Gastroesophageal sphincter (tissue), 4 donors: Measurements from ENCODE around the gene IMMP2L. TPM values are rescaled to one million over a fixed set of nuclear protein-coding genes. Genes with fewer than 3 reads are reported as not detected.

Experiments
- ATAC-seq: fragments of 150-250 bp; one replicate; pipeline ENCODE4 v1.9.1; 2016; ENCODE audit warnings: mild to moderate bottlenecking, moderate library complexity
- H3K27ac ChIP-seq, 4 donors: fragments of 200-600 bp; sonication (generic) in 3 of 4; 1 replicate in 3 of 4; 2 replicates in 1 of 4; pipeline ENCODE4 v1.5.1; 2016 to 2019
- H3K27me3 ChIP-seq: fragments of 200-600 bp; sonication (generic); one replicate; pipeline ENCODE4 v1.5.1; 2019
- H3K36me3 ChIP-seq, 2 donors: fragments of 200-600 bp; sonication (generic); one replicate each; pipeline ENCODE4 v1.5.1; 2019; ENCODE audit warnings: control low read depth in 1 of 2
- H3K4me1 ChIP-seq, 3 donors: fragments of 200-600 bp; sonication (generic); 1 replicate in 2 of 3; 2 replicates in 1 of 3; pipeline ENCODE4 v1.5.1; 2016 to 2019; ENCODE audit warnings: control low read depth in 2 of 3
- H3K4me3 ChIP-seq, 2 donors: fragments of 200-600 bp; sonication (generic); one replicate each; pipeline ENCODE4 v1.5.1; 2019; ENCODE audit warnings: mild to moderate bottlenecking in 1 of 2, moderate library complexity in 1 of 2
- H3K9me3 ChIP-seq, 3 donors: fragments of 200-600 bp; sonication (generic); one replicate each; pipeline ENCODE4 v1.5.1; 2017 to 2019; ENCODE audit warnings: control low read depth in 2 of 3
- CTCF ChIP-seq, 4 experiments: fragments of 200-600 bp in 2 of 4; fragments of 450-650 bp in 2 of 4; sonication (generic) in 1 of 4; IDR thresholded peaks; one replicate each; pipeline ENCODE4 v1.5.1; 2017 to 2019; ENCODE audit warnings: antibody characterized with exemption in 4 of 4, mild to moderate bottlenecking in 2 of 4, moderate library complexity in 2 of 4
- EP300 ChIP-seq: sonication (generic); formaldehyde crosslinking; IDR thresholded peaks from one replicate; pipeline ENCODE4 v1.6.1; 2017; ENCODE audit warnings: antibody characterized with exemption, mild to moderate bottlenecking
- POLR2A ChIP-seq, 2 donors: fragments of 450-650 bp; IDR thresholded peaks; one replicate each; pipeline ENCODE4 v1.6.1; 2017; ENCODE audit warnings: antibody characterized with exemption in 2 of 2, mild to moderate bottlenecking in 2 of 2, moderate library complexity in 1 of 2
- POLR2AphosphoS5 ChIP-seq: sonication (generic); formaldehyde crosslinking; IDR thresholded peaks from one replicate; pipeline ENCODE4 v1.6.1; 2017; ENCODE audit warnings: antibody characterized with exemption
- WGBS, 2 donors: methylation state at CpG; one replicate each; pipeline ENCODE4 v1.1.5; 2018; ENCODE audit warnings: low coverage in 1 of 2; 5-methylcytosine and 5-hydroxymethylcytosine counted together
- total RNA-seq, 4 donors: library from RNA; depleted of rRNA; stranded (reverse); fragments of >200 nt; gene quantifications; one replicate each; pipeline ENCODE4 v1.1.0, GENCODE V29; 2016

The IMMP2L gene
- total RNA-seq, 4 donors from 2014 or later, result 13.6 to 38.5 (median 30.1) TPM

DNA sequence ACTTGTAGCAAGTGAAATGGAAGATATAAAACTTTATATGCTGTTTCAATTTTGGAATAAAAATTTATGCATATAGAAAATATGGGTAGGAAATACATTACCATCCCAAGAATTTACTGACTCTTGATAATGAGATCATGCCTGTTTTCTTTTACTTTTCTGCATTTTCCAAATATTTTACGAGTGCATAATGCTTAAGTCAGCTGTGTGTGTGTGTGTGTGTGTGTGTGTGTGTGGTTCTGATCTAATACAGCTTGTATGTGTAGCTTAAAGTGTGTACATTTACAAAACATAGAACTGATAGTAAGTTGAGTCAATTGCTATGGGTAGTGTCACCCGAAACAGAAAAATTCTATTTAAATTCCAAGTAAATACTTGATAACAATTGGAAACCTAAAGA lies 787.2 kb downstream of the IMMP2L start:
- no peaks in the 10 kb centered on the region for H3K27me3 ChIP-seq
- H3K4me3 ChIP-seq, result no peak overlapping the region
- no peaks in the 10 kb centered on the region for H3K9me3 ChIP-seq
- no peak for TF ChIP-seq CTCF (IDR thresholded peaks at IDR 0.05)
- TF ChIP-seq POLR2AphosphoS5, result no peak
- no peak for TF ChIP-seq POLR2A (IDR thresholded peaks at IDR 0.05)
- no peak for TF ChIP-seq EP300
- H3K4me1 ChIP-seq, result no peaks in the 10 kb centered on the region
- no peak for ATAC-seq
- 83 to 100% methylated on average over 2 of the region's 2 CpGs for WGBS, 2 donors
- H3K36me3 ChIP-seq, result no peaks in the 10 kb centered on the region
- no peak overlapping the region for H3K27ac ChIP-seq

DNA sequence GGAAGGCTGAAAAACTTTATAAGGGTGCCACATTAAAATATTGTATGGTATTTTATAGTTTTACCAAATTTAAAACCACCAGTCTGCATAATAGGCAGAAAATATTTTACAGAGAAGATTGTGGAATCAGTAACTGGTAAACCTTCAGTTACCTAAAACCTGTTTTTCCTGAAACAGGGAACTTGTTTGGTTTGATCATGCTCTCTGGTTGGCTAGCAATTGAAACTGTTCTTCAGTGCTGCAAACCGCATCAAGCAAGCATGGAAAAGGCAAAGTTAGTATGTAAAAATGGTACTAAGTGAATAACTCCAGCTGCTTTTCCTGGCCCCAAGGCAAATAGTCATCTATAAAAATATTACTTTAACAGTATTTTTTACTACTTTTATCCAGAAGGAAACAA lies 788.2 kb downstream of the IMMP2L start:
- 69 to 88% methylated on average over 1 of the region's 1 CpG for WGBS, 2 donors
- Histone ChIP-seq H3K36me3 (no peaks in the 10 kb centered on the region), H3K9me3 (no peaks in the 10 kb centered on the region), H3K4me1 (no peaks in the 10 kb centered on the region), H3K4me3 (no peak overlapping the region), H3K27me3 (no peaks in the 10 kb centered on the region), H3K27ac (no peak overlapping the region)
- no peak for ATAC-seq
- TF ChIP-seq POLR2A (IDR thresholded peaks at IDR 0.05) (no peak), POLR2AphosphoS5 (no peak), CTCF (IDR thresholded peaks at IDR 0.05) (no peak), EP300 (no peak)

DNA sequence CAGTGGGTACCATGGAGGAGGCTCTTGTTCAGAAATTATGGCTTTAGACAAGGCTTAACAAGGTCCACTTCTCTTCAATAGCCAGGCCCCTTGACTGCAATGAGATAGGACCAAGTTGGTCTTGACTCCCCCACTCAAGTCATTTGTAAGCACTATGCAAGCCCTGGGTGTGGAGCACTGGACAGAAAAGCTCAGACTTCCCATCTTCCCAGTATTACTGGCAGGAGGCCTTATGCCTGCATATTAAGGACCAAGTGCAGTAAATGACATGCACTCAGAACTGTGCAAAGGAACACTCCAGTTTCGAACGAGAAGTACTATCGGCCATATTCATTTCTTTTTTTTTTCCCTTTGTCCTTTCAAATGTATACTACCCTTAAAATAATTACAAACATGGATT lies 789.7 kb downstream of the IMMP2L start:
- Histone ChIP-seq H3K4me3 (no peak overlapping the region), H3K9me3 (no peaks in the 10 kb centered on the region), H3K27me3 (no peaks in the 10 kb centered on the region), H3K36me3 (no peaks in the 10 kb centered on the region), H3K4me1 (no peaks in the 10 kb centered on the region), H3K27ac (no peak overlapping the region)
- 100% methylated on average over 3 of the region's 3 CpGs; no CpG with 5 or more reads in 1 of the 2 donors for WGBS, 2 donors
- no peak for ATAC-seq
- TF ChIP-seq POLR2A (IDR thresholded peaks at IDR 0.05) (no peak), CTCF (IDR thresholded peaks at IDR 0.05) (no peak), EP300 (no peak), POLR2AphosphoS5 (no peak)

DNA sequence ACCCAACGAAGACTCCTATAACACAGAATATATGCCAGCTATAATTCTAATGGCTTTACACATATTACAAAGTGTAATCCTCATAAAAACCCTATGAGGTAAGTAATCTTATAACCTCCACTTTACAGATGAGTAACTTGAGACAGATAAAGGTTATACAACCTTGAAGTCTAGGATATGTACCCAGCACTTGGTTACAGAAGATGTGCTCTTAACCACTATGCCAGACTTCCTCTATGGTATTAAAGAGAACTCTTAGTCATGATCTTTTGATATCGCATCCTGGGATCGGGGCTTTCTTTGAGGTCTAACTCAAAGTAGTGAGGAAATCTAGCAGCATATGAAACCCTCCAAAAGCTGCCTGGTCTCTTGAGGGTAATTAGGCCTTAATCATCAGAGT lies 790.6 kb downstream of the IMMP2L start:
- no peak overlapping the region for H3K4me3 ChIP-seq
- 90 to 100% methylated on average over 3 of the region's 3 CpGs for WGBS, 2 donors

More for the DNA sequence above, 790.6 kb downstream of the IMMP2L start:
- TF ChIP-seq POLR2A (IDR thresholded peaks at IDR 0.05), result no peak
- no peak for TF ChIP-seq CTCF (IDR thresholded peaks at IDR 0.05)
- TF ChIP-seq EP300, result no peak
- TF ChIP-seq POLR2AphosphoS5, result no peak
- no peaks in the 10 kb centered on the region for H3K36me3 ChIP-seq
- H3K27me3 ChIP-seq, result no peaks in the 10 kb centered on the region
- H3K4me1 ChIP-seq, result no peaks in the 10 kb centered on the region
- H3K9me3 ChIP-seq, result no peaks in the 10 kb centered on the region
- H3K27ac ChIP-seq, result no peak overlapping the region
- no peak for ATAC-seq
